CD8-positive, alpha-beta memory T cell (primary cell): Measurements from ENCODE around the gene ADAT1. TPM values are rescaled to one million over a fixed set of nuclear protein-coding genes. Genes with fewer than 3 reads are reported as not detected.
A peak's percentile ranks its signal among the peaks of the same experiment; 100 is the strongest.

Experiments
- CTCF ChIA-PET: fragments of 350-600 bp; sonication (Branson Sonifier 250); formaldehyde crosslinking; loops from one replicate; lab custom pipeline; 2021; ENCODE audit warnings: antibody characterized with exemption; lab: Charles Lee
- POLR2A ChIA-PET: fragments of 350-600 bp; sonication (Branson Sonifier 250); formaldehyde crosslinking; loops from one replicate; lab custom pipeline; 2021; ENCODE audit warnings: antibody characterized with exemption; lab: Charles Lee
- DNase-seq, 5 donors: peaks; one replicate each; pipeline versions ENCODE4 v3.0.0 to v3.0.0-alpha.2; 2020 to 2022; ENCODE audit warnings: mixed read lengths in 1 of 5
- H3K27ac ChIP-seq: one replicate; pipeline ENCODE4 v1.7.0; 2013; ENCODE audit warnings: low read depth, mild to moderate bottlenecking, low read length, moderate library complexity
- H3K27me3 ChIP-seq: 2 replicates; pipeline ENCODE4 v1.7.0; 2013; ENCODE audit warnings: low read length, mild to moderate bottlenecking; ENCODE audit not compliant: insufficient read depth, poor library complexity, severe bottlenecking
- H3K36me3 ChIP-seq: 2 replicates; pipeline ENCODE4 v1.7.0; 2013; ENCODE audit warnings: mild to moderate bottlenecking, low read length, moderate library complexity; ENCODE audit not compliant: insufficient read depth
- H3K4me1 ChIP-seq: 2 replicates; pipeline ENCODE4 v1.7.0; 2013; ENCODE audit warnings: mild to moderate bottlenecking, low read length, moderate library complexity; ENCODE audit not compliant: insufficient read depth
- H3K4me3 ChIP-seq: 2 replicates; pipeline ENCODE4 v1.7.0; 2013; ENCODE audit warnings: mild to moderate bottlenecking, low read length
- H3K9me3 ChIP-seq: 2 replicates; pipeline ENCODE4 v1.7.0; 2013; ENCODE audit warnings: mild to moderate bottlenecking, low read length
- H3K27ac Mint-ChIP-seq, 8 donors: one replicate each; pipeline ENCODE4 v1.8.0; 2020 to 2021; ENCODE audit warnings: mixed read lengths in 8 of 8, mild to moderate bottlenecking in 6 of 8, inconsistent platforms in 3 of 8, moderate library complexity in 3 of 8
- H3K27me3 Mint-ChIP-seq, 2 donors: one replicate each; pipeline ENCODE4 v1.8.0; 2020 to 2021; ENCODE audit warnings: mixed read lengths in 2 of 2, mild to moderate bottlenecking in 1 of 2, moderate library complexity in 1 of 2
- H3K36me3 Mint-ChIP-seq, 3 donors: one replicate each; pipeline ENCODE4 v1.8.0; 2020 to 2021; ENCODE audit warnings: mixed read lengths in 3 of 3, inconsistent platforms in 1 of 3, mild to moderate bottlenecking in 1 of 3
- H3K4me1 Mint-ChIP-seq, 3 donors: one replicate each; pipeline ENCODE4 v1.8.0; 2020 to 2021; ENCODE audit warnings: mixed read lengths in 3 of 3, inconsistent platforms in 1 of 3, mild to moderate bottlenecking in 1 of 3
- H3K4me3 Mint-ChIP-seq, 7 donors: one replicate each; pipeline ENCODE4 v1.8.0; 2020 to 2021; ENCODE audit warnings: mixed read lengths in 7 of 7, mild to moderate bottlenecking in 6 of 7, moderate library complexity in 4 of 7, inconsistent platforms in 2 of 7
- H3K9me3 Mint-ChIP-seq, 5 donors: one replicate each; pipeline ENCODE4 v1.8.0; 2020 to 2022; ENCODE audit warnings: mixed read lengths in 5 of 5, mild to moderate bottlenecking in 3 of 5, moderate library complexity in 2 of 5, inconsistent platforms in 1 of 5
- polyA plus RNA-seq: library from polyadenylated mRNA; unstranded; fragments of 300-500 nt; fragmentation: Illumina TruSeq; gene quantifications from one replicate; pipeline ENCODE4 v1.2.3, GENCODE V29; 2021
- total RNA-seq, 2 experiments: library from RNA; stranded (reverse); gene quantifications; one replicate each; pipeline ENCODE4 v1.2.3, GENCODE V29; 2021

Gene ADAT1
- total and polyA plus RNA-seq, 3 experiments from 2014 or later = 57.9 to 70.5 (median 59.8) TPM

GRCh38 chr16:75629132-75629531, 6.1 kb upstream of the ADAT1 start:
- Histone ChIP-seq H3K27ac (no peak overlapping the region), H3K4me1 (peaks cover 26% of the 10 kb centered on the region), H3K9me3 (no peaks in the 10 kb centered on the region), H3K36me3 (peaks cover 62% of the 10 kb centered on the region), H3K4me3 (no peak overlapping the region), H3K27me3 (no peaks in the 10 kb centered on the region)
- Mint-ChIP-seq H3K27me3 (no peaks in the 10 kb centered on the region), H3K4me3 (peak overlapping the region in 3 of 7 donors; percentile 8 to 57 (median 47)), H3K27ac (peak overlapping the region; percentile 59 to 98 (median 84)), H3K9me3 (no peaks in the 10 kb centered on the region), H3K4me1 (peaks cover 33 to 51% (median 39%) of the 10 kb centered on the region in 3 donors), H3K36me3 (peaks cover 20 to 84% (median 36%) of the 10 kb centered on the region in 3 donors)
- ChIA-PET CTCF (no interaction called here), POLR2A (no interaction called here)
- DNase-seq = no peak

GRCh38 chr16:75628351-75628750, 5.3 kb upstream of the ADAT1 start:
- peaks cover 20 to 77% (median 33%) of the 10 kb centered on the region in 3 donors for H3K36me3 Mint-ChIP-seq
- Histone ChIP-seq H3K36me3 (peaks cover 54% of the 10 kb centered on the region), H3K9me3 (no peaks in the 10 kb centered on the region), H3K4me1 (peaks cover 26% of the 10 kb centered on the region), H3K27me3 (no peaks in the 10 kb centered on the region), H3K4me3 (no peak overlapping the region), H3K27ac (no peak overlapping the region)
- ChIA-PET POLR2A (interaction anchor here (1.2 to 1.5 kb wide), 2 partner anchors 19 to 20 kb away, joined by 4 read pairs; partner anchors contain the start of genes KARS1 and TERF2IP), CTCF (interaction anchor here (0.9 kb wide), 1 partner anchor 20 kb away, joined by 3 read pairs; no protein-coding TSS in a partner anchor)
- H3K4me3 Mint-ChIP-seq = peak overlapping the region in 5 of 7 donors; percentile 42 to 84 (median 58)
- no peaks in the 10 kb centered on the region for H3K27me3 Mint-ChIP-seq
- H3K4me1 Mint-ChIP-seq = peaks cover 35 to 54% (median 41%) of the 10 kb centered on the region in 3 donors
- no peak for DNase-seq
- no peaks in the 10 kb centered on the region for H3K9me3 Mint-ChIP-seq
- peak overlapping the region; percentile 75 to 98 (median 89) for H3K27ac Mint-ChIP-seq

- Mint-ChIP-seq H3K4me1 (peaks cover 38 to 58% (median 46%) of the 10 kb centered on the region in 3 donors), H3K36me3 (peaks cover 20 to 75% (median 33%) of the 10 kb centered on the region in 3 donors), H3K4me3 (peak overlapping the region; percentile 14 to 84 (median 56)), H3K9me3 (no peaks in the 10 kb centered on the region), H3K27me3 (no peaks in the 10 kb centered on the region), H3K27ac (peak overlapping the region; percentile 75 to 98 (median 89))
- POLR2A ChIA-PET = interaction anchor here (1.2 to 1.5 kb wide), 2 partner anchors 20 to 21 kb away, joined by 4 read pairs; partner anchors contain the start of genes KARS1 and TERF2IP
- Histone ChIP-seq H3K9me3 (no peaks in the 10 kb centered on the region), H3K27me3 (no peaks in the 10 kb centered on the region), H3K4me3 (no peak overlapping the region), H3K4me1 (peaks cover 26% of the 10 kb centered on the region), H3K36me3 (peaks cover 49% of the 10 kb centered on the region), H3K27ac (no peak overlapping the region)
- peak in 1 of 5 donors; percentile 25 for DNase-seq
- CTCF ChIA-PET = interaction anchor here (0.9 kb wide), 1 partner anchor 21 kb away, joined by 3 read pairs; no protein-coding TSS in a partner anchor
Observed at GRCh38 chr16:75627851-75628250, 4.8 kb upstream of the ADAT1 start.

GRCh38 chr16:75626806-75627205, 3.7 kb upstream of the ADAT1 start:
- Mint-ChIP-seq H3K27ac (peak overlapping the region; percentile 61 to 98 (median 91)), H3K9me3 (no peaks in the 10 kb centered on the region), H3K36me3 (peaks cover 20 to 70% (median 33%) of the 10 kb centered on the region in 3 donors), H3K4me3 (peak overlapping the region in 4 of 7 donors; percentile 5 to 84 (median 35)), H3K27me3 (no peaks in the 10 kb centered on the region), H3K4me1 (peaks cover 44 to 67% (median 55%) of the 10 kb centered on the region in 3 donors)
- Histone ChIP-seq H3K4me3 (no peak overlapping the region), H3K4me1 (peaks cover 33% of the 10 kb centered on the region), H3K9me3 (no peaks in the 10 kb centered on the region), H3K36me3 (peaks cover 41% of the 10 kb centered on the region), H3K27me3 (no peaks in the 10 kb centered on the region), H3K27ac (no peak overlapping the region)
- no peak for DNase-seq
- ChIA-PET CTCF (interaction anchor here (1.6 to 1.9 kb wide), 2 partner anchors 21 to 110 kb away, joined by 4 to 5 read pairs; partner anchors contain the start of gene TERF2IP), POLR2A (interaction anchor here (0.5 kb wide), 1 partner anchor 11 kb away, joined by 8 read pairs; no protein-coding TSS in a partner anchor)

GRCh38 chr16:75624921-75625334, 1.8 kb upstream of the ADAT1 start:
- peak overlapping the region; percentile 0 to 93 (median 82) for H3K27ac Mint-ChIP-seq
- peaks cover 29% of the 10 kb centered on the region for H3K36me3 ChIP-seq
- H3K9me3 Mint-ChIP-seq = peaks cover 0 to 3% (median 0%) of the 10 kb centered on the region in 5 donors
- peaks cover 52% of the 10 kb centered on the region for H3K4me1 ChIP-seq
- CTCF ChIA-PET = no interaction called here
- H3K9me3 ChIP-seq = no peaks in the 10 kb centered on the region
- no peak for DNase-seq
- no peaks in the 10 kb centered on the region for H3K27me3 Mint-ChIP-seq
- peaks cover 19 to 61% (median 32%) of the 10 kb centered on the region in 3 donors for H3K36me3 Mint-ChIP-seq
- no peak overlapping the region for H3K27ac ChIP-seq
- H3K4me3 ChIP-seq = no peak overlapping the region
- H3K4me1 Mint-ChIP-seq = peaks cover 63 to 83% (median 73%) of the 10 kb centered on the region in 3 donors
- H3K27me3 ChIP-seq = no peaks in the 10 kb centered on the region
- POLR2A ChIA-PET = no interaction called here
- peak overlapping the region; percentile 11 to 65 (median 42) for H3K4me3 Mint-ChIP-seq

GRCh38 chr16:75621170-75621477, 2.0 kb downstream of the ADAT1 start:
- Histone ChIP-seq H3K4me3 (peak overlapping the region; percentile 1), H3K36me3 (peaks cover 26% of the 10 kb centered on the region), H3K27me3 (no peaks in the 10 kb centered on the region), H3K27ac (peak overlapping the region; percentile 76), H3K9me3 (no peaks in the 10 kb centered on the region), H3K4me1 (peaks cover 60% of the 10 kb centered on the region)
- peak overlapping the region; percentile 95 to 100 (median 98) for H3K27ac Mint-ChIP-seq
- peaks cover 0 to 2% of the 10 kb centered on the region in 2 donors for H3K27me3 Mint-ChIP-seq
- POLR2A ChIA-PET = interaction anchor here (1.3 to 4.6 kb wide), 5 partner anchors 11 to 105 kb away, joined by 3 to 148 read pairs (median 6); partner anchors contain the start of genes GABARAPL2, KARS1, TERF2IP and TMEM231
- peaks cover 15 to 51% (median 23%) of the 10 kb centered on the region in 3 donors for H3K36me3 Mint-ChIP-seq
- DNase-seq = peak in 1 of 5 donors; percentile 36
- H3K4me3 Mint-ChIP-seq = peak overlapping the region; percentile 95 to 99 (median 96)
- H3K9me3 Mint-ChIP-seq = peaks cover 0 to 3% (median 0%) of the 10 kb centered on the region in 5 donors
- CTCF ChIA-PET = interaction anchor here (0.7 to 4.4 kb wide), 15 partner anchors 12 to 187 kb away, joined by 3 to 46 read pairs (median 5); partner anchors contain the start of genes CFDP1, GABARAPL2, KARS1 and TERF2IP
- H3K4me1 Mint-ChIP-seq = peaks cover 63 to 81% (median 79%) of the 10 kb centered on the region in 3 donors

GRCh38 chr16:75620326-75621169, 2.5 kb downstream of the ADAT1 start:
- H3K9me3 ChIP-seq = no peaks in the 10 kb centered on the region
- H3K4me3 Mint-ChIP-seq = peak overlapping the region; percentile 95 to 99 (median 96)
- H3K27ac ChIP-seq = peak overlapping the region; percentile 76
- ChIA-PET POLR2A (interaction anchor here (1.3 to 4.6 kb wide), 6 partner anchors 10 to 104 kb away, joined by 3 to 148 read pairs (median 11); partner anchors contain the start of genes GABARAPL2, KARS1, TERF2IP and TMEM231), CTCF (interaction anchor here (0.9 to 4.4 kb wide), 12 partner anchors 11 to 143 kb away, joined by 3 to 46 read pairs (median 7); partner anchors contain the start of genes GABARAPL2, KARS1, TERF2IP and TMEM231)
- H3K9me3 Mint-ChIP-seq = peaks cover 0 to 3% (median 0%) of the 10 kb centered on the region in 5 donors
- peak overlapping the region; percentile 95 to 100 (median 98) for H3K27ac Mint-ChIP-seq
- peaks cover 65% of the 10 kb centered on the region for H3K4me1 ChIP-seq
- peaks cover 22% of the 10 kb centered on the region for H3K36me3 ChIP-seq
- H3K4me3 ChIP-seq = peak overlapping the region; percentile 1
- H3K27me3 Mint-ChIP-seq = peaks cover 0 to 2% of the 10 kb centered on the region in 2 donors
- no peaks in the 10 kb centered on the region for H3K27me3 ChIP-seq
- peaks cover 18 to 51% (median 19%) of the 10 kb centered on the region in 3 donors for H3K36me3 Mint-ChIP-seq
- peaks cover 64 to 83% (median 81%) of the 10 kb centered on the region in 3 donors for H3K4me1 Mint-ChIP-seq
- peak; percentile 32 to 91 (median 82) for DNase-seq
